ENCODE measurements around the gene UGT3A2.

The UGT3A2 gene

DNA sequence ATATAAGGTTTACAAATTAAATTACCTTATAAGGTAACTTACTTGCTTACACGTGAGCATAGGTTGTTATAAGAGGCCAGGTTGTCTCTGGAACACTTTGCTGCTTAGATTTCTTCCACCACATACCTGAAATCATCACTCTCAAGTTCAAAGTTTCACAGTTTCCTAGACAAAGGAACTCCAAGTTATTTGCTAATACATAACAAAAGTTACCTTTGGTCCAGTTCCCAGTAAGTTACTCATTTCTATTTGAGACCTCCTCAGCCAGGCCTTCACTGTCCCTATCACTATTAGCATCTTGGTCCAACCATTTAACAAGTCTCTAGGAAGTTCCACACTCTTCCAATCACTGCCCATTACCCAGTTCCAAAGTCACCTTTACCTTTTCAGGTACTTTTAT is 57.0 kb downstream of the UGT3A2 start:
- H3K36me3 ChIP-seq (ENCODE audit: insufficient read depth, low read length): no peaks in the 10 kb centered on the region
- H3K27ac ChIP-seq: no peak overlapping the region
- no peak overlapping the region for H3K4me3 ChIP-seq
- H3K9ac ChIP-seq (ENCODE audit: insufficient read length): no peak overlapping the region
- no peak for DNase-seq (ENCODE audit: low read depth, low spot score)
- TF ChIP-seq FOXP2 (optimal IDR thresholded peaks at IDR 0.05; ENCODE audit: control extremely low read depth, extremely low read length, insufficient read depth) (no peak), EZH2 (IDR thresholded peaks at IDR 0.05) (no peak), POLR2AphosphoS5 (IDR thresholded peaks at IDR 0.05; ENCODE audit: borderline replicate concordance, low read depth, low read length) (no peak)
- H3K9me3 ChIP-seq (ENCODE audit: low read depth, low read length): no peaks in the 10 kb centered on the region

DNA sequence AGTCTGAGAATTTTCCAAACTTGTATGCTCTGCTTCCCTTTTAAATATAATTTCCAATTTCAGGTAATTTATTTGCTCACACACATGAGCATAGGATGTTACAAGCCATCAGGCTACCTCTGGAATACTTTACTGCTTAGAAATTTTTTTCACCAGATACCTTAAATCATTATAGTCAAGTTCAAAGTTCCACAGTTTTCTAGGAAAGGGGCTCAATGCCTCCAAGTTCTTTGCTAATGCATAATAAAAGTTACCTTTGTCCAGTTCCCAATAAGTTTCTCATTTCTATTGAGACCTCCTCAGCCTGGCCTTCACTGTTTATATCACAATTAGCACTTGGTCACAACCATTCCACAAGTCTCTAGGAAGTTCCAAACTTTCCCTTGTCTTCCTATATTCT is 59.3 kb downstream of the UGT3A2 start:
- no peak for TF ChIP-seq EZH2 (IDR thresholded peaks at IDR 0.05)
- no peak for TF ChIP-seq POLR2AphosphoS5 (IDR thresholded peaks at IDR 0.05; ENCODE audit: borderline replicate concordance, low read depth, low read length)
- no peak for TF ChIP-seq FOXP2 (optimal IDR thresholded peaks at IDR 0.05; ENCODE audit: control extremely low read depth, extremely low read length, insufficient read depth)
- Histone ChIP-seq H3K9ac (ENCODE audit: insufficient read length) (no peak overlapping the region), H3K4me3 (no peak overlapping the region), H3K27ac (no peak overlapping the region), H3K9me3 (ENCODE audit: low read depth, low read length) (no peaks in the 10 kb centered on the region), H3K36me3 (ENCODE audit: insufficient read depth, low read length) (no peaks in the 10 kb centered on the region)
- no peak for DNase-seq (ENCODE audit: low read depth, low spot score)

DNA sequence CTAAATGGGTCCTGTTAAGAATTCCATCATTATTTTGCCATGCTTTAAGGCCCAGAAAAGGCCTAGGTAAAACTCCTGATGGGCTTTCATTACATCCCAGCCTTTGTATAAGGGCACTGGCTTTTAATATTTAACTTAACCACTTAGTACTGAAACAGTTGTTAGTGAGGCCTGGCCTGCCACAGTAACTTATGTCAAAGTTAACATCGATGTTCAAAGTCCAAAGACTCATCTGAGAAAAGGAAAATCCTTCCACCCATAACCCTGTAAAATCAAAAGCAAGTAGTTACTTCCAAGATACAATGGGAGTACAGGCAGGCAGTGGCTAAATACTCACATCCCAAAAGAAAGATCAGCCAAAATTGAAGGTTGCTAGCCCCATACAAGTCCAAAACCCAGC is 60.5 kb downstream of the UGT3A2 start:
- no peak overlapping the region for H3K27ac ChIP-seq
- no peaks in the 10 kb centered on the region for H3K9me3 ChIP-seq (ENCODE audit: low read depth, low read length)
- no peaks in the 10 kb centered on the region for H3K36me3 ChIP-seq (ENCODE audit: insufficient read depth, low read length)
- TF ChIP-seq FOXP2 (optimal IDR thresholded peaks at IDR 0.05; ENCODE audit: control extremely low read depth, extremely low read length, insufficient read depth) (no peak), POLR2AphosphoS5 (IDR thresholded peaks at IDR 0.05; ENCODE audit: borderline replicate concordance, low read depth, low read length) (no peak), EZH2 (IDR thresholded peaks at IDR 0.05) (no peak)
- DNase-seq (ENCODE audit: low read depth, low spot score): no peak
- H3K4me3 ChIP-seq: no peak overlapping the region
- H3K9ac ChIP-seq (ENCODE audit: insufficient read length): no peak overlapping the region

DNA sequence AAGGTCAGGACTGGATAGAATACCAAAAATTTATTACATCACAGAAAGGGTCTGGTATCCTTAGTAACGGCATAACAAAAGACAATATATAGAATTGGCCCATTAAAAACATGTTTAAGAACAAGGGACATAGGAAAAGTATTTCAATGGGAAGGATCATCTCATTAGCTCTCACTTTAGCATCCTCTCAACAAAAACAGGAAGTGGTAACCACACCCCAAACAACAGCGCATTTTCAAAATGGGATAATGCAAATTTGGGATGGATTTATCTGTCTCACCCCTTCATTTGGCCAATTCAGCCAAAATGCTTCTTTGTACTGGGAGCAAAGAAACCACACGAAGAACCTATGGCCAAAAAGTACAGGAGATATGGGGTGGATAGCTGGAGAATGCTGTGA is 65.7 kb downstream of the UGT3A2 start:
- DNase-seq (ENCODE audit: low read depth, low spot score): no peak
- H3K27ac ChIP-seq: no peak overlapping the region
- TF ChIP-seq POLR2AphosphoS5 (IDR thresholded peaks at IDR 0.05; ENCODE audit: borderline replicate concordance, low read depth, low read length): no peak
- TF ChIP-seq EZH2 (IDR thresholded peaks at IDR 0.05): no peak
- TF ChIP-seq FOXP2 (optimal IDR thresholded peaks at IDR 0.05; ENCODE audit: control extremely low read depth, extremely low read length, insufficient read depth): no peak
- H3K9ac ChIP-seq (ENCODE audit: insufficient read length): no peak overlapping the region
- no peak overlapping the region for H3K4me3 ChIP-seq
- H3K9me3 ChIP-seq (ENCODE audit: low read depth, low read length): no peaks in the 10 kb centered on the region
- no peaks in the 10 kb centered on the region for H3K36me3 ChIP-seq (ENCODE audit: insufficient read depth, low read length)

DNA sequence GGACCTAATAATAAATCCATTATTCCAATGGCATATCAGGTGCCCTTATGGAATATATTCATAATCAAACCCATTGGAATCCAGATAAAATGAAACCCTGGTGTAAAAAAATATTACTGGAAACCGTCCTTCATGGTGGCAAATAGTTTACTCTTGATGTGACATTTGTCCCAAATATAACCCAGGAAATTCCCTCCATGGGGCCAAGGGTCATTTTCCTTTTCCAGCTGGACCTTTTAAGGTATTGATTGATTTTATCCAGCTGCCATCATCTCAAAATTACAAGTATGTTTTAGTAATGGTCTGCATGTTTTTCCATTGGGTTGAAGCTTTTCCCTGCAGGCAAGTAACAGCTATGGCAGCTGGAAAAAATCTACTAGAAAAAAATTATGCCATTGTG is 67.1 kb downstream of the UGT3A2 start:
- DNase-seq (ENCODE audit: low read depth, low spot score): no peak
- no peak for TF ChIP-seq POLR2AphosphoS5 (IDR thresholded peaks at IDR 0.05; ENCODE audit: borderline replicate concordance, low read depth, low read length)

DNA sequence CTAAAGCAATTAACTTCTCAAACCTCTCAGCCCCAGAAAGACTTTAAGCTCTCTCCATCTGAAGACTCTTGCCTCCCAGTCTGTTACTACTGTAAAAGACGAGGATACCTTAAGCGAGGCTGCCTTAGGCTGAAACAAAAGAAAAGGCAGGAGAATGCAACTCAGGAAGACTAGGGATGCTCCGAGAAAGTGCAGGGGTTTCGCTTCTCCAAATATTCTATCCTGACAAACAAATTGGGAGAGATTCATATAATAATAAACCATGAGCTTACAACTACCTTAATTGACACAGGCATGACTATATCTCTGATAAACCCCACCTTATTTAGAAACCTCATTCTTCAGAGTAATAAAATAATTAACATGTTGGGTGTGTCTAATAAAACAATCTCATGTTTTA is 70.6 kb downstream of the UGT3A2 start:
- no peak overlapping the region for H3K27ac ChIP-seq
- H3K9ac ChIP-seq (ENCODE audit: insufficient read length): no peak overlapping the region
- no peaks in the 10 kb centered on the region for H3K36me3 ChIP-seq (ENCODE audit: insufficient read depth, low read length)
- no peak for TF ChIP-seq FOXP2 (optimal IDR thresholded peaks at IDR 0.05; ENCODE audit: control extremely low read depth, extremely low read length, insufficient read depth)
- TF ChIP-seq POLR2AphosphoS5 (IDR thresholded peaks at IDR 0.05; ENCODE audit: borderline replicate concordance, low read depth, low read length): no peak
- no peak for TF ChIP-seq EZH2 (IDR thresholded peaks at IDR 0.05)
- no peaks in the 10 kb centered on the region for H3K9me3 ChIP-seq (ENCODE audit: low read depth, low read length)
- H3K4me3 ChIP-seq: no peak overlapping the region
- DNase-seq (ENCODE audit: low read depth, low spot score): no peak

More for the DNA sequence above, 67.1 kb downstream of the UGT3A2 start:
- no peaks in the 10 kb centered on the region for H3K36me3 ChIP-seq (ENCODE audit: insufficient read depth, low read length)
- no peak overlapping the region for H3K27ac ChIP-seq
- H3K4me3 ChIP-seq: no peak overlapping the region
- H3K9ac ChIP-seq (ENCODE audit: insufficient read length): no peak overlapping the region
- no peaks in the 10 kb centered on the region for H3K9me3 ChIP-seq (ENCODE audit: low read depth, low read length)

DNA sequence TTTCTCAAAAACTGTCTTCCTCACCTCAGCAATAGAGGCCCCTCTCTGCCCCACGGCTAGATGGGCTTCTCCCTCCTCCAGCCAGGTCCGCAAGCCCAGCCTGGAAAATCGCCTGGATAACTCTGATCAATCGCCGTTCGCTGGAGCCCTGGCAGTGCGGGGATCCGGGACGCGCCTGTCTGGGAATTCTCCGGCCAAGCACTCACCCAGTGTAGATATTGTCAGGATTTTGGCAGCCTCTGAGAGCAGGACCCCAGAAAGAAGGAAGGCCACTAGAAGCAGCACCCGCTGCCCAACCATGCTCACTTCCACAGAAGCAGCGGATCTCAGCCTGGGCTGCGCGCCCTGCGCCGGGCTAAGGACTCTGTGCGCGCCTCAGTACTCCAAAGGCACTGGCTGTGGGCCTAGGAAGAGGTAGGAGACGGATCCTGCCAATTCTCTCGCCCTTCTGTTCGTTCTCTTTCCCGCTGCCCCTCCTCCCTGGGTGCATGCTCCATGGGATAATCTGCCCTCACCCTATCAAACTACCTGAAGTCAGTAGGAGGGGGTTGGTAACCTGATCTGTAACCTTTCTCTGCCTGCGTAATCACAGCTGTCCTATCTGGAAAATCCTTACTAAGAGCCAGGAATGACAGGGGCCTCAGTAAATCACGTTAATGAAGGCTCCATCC is 75.6 kb downstream of the UGT3A2 start, which contains the start of gene UGT3A1:
Gene UGT3A1 (minus strand): TSS at position 450 of the 671 bp plus-strand sequence. CDS start 150 bp downstream, at position 300.
- TF ChIP-seq EZH2 (IDR thresholded peaks at IDR 0.05) (no peak), POLR2AphosphoS5 (IDR thresholded peaks at IDR 0.05; ENCODE audit: borderline replicate concordance, low read depth, low read length) (no peak), FOXP2 (optimal IDR thresholded peaks at IDR 0.05; ENCODE audit: control extremely low read depth, extremely low read length, insufficient read depth) (no peak)
- Histone ChIP-seq H3K27ac (no peak within 1 kb of the TSS), H3K9ac (ENCODE audit: insufficient read length) (no peak within 1 kb of the TSS), H3K9me3 (ENCODE audit: low read depth, low read length) (no peaks in the 10 kb centered on the region), H3K36me3 (ENCODE audit: insufficient read depth, low read length) (no peaks in the 10 kb centered on the region), H3K4me3 (no peak within 1 kb of the TSS)
- DNase-seq (ENCODE audit: low read depth, low spot score): no peak

DNA sequence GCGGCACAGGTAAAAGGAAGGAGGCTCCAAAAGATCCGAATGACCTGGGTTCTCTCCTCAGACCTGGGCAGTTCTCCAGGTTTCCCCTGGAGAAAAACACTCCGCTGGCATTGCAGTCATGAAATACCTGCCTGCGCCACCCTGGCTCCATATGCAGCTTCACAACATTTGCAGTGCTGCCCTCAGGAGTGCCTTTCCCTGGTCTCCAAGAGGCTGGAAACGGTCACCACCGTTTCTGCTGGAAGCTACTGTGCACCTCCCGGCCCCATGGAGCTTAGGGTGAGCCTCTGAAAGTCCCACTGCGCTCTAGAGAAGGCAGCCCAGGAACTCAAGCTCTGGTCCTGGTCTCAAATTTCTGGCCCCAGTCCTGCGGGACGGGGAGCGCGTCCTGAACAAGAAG is 76.2 kb downstream of the UGT3A2 start:
- Histone ChIP-seq H3K36me3 (ENCODE audit: insufficient read depth, low read length) (no peaks in the 10 kb centered on the region), H3K9ac (ENCODE audit: insufficient read length) (no peak overlapping the region), H3K9me3 (ENCODE audit: low read depth, low read length) (no peaks in the 10 kb centered on the region), H3K4me3 (no peak overlapping the region), H3K27ac (no peak overlapping the region)
- TF ChIP-seq EZH2 (IDR thresholded peaks at IDR 0.05) (no peak), FOXP2 (optimal IDR thresholded peaks at IDR 0.05; ENCODE audit: control extremely low read depth, extremely low read length, insufficient read depth) (no peak), POLR2AphosphoS5 (IDR thresholded peaks at IDR 0.05; ENCODE audit: borderline replicate concordance, low read depth, low read length) (no peak)
- no peak for DNase-seq (ENCODE audit: low read depth, low spot score)

DNA sequence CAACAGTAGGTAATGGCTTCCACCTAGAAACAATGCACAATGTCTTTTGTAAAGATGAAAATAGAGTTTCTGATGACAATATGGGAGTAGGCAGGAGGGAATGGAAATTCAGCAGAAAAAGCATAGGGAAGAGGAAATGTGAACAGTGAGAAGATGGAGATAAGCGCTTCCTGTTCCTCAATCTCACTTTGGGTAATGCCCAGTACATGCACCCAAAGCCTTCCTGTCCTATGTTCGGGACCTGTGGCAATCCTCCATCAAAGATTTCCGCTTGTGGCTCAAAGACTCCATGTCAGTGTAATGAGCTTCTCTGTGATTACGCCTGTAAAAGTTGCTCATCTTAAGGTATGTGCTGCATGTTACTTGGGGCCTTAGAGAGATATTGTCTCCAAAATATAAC is 78.2 kb downstream of the UGT3A2 start:
- Histone ChIP-seq H3K9ac (ENCODE audit: insufficient read length) (no peak overlapping the region), H3K9me3 (ENCODE audit: low read depth, low read length) (no peaks in the 10 kb centered on the region), H3K36me3 (ENCODE audit: insufficient read depth, low read length) (no peaks in the 10 kb centered on the region), H3K27ac (no peak overlapping the region), H3K4me3 (no peak overlapping the region)
- DNase-seq (ENCODE audit: low read depth, low spot score): no peak
- no peak for TF ChIP-seq EZH2 (IDR thresholded peaks at IDR 0.05)
- TF ChIP-seq FOXP2 (optimal IDR thresholded peaks at IDR 0.05; ENCODE audit: control extremely low read depth, extremely low read length, insufficient read depth): no peak
- TF ChIP-seq POLR2AphosphoS5 (IDR thresholded peaks at IDR 0.05; ENCODE audit: borderline replicate concordance, low read depth, low read length): no peak

Data from SK-N-MC (cell line).